Measurements from ENCODE around the gene ADNP2.

The ADNP2 gene, protein sequence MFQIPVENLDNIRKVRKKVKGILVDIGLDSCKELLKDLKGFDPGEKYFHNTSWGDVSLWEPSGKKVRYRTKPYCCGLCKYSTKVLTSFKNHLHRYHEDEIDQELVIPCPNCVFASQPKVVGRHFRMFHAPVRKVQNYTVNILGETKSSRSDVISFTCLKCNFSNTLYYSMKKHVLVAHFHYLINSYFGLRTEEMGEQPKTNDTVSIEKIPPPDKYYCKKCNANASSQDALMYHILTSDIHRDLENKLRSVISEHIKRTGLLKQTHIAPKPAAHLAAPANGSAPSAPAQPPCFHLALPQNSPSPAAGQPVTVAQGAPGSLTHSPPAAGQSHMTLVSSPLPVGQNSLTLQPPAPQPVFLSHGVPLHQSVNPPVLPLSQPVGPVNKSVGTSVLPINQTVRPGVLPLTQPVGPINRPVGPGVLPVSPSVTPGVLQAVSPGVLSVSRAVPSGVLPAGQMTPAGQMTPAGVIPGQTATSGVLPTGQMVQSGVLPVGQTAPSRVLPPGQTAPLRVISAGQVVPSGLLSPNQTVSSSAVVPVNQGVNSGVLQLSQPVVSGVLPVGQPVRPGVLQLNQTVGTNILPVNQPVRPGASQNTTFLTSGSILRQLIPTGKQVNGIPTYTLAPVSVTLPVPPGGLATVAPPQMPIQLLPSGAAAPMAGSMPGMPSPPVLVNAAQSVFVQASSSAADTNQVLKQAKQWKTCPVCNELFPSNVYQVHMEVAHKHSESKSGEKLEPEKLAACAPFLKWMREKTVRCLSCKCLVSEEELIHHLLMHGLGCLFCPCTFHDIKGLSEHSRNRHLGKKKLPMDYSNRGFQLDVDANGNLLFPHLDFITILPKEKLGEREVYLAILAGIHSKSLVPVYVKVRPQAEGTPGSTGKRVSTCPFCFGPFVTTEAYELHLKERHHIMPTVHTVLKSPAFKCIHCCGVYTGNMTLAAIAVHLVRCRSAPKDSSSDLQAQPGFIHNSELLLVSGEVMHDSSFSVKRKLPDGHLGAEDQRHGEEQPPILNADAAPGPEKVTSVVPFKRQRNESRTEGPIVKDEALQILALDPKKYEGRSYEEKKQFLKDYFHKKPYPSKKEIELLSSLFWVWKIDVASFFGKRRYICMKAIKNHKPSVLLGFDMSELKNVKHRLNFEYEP

DNA sequence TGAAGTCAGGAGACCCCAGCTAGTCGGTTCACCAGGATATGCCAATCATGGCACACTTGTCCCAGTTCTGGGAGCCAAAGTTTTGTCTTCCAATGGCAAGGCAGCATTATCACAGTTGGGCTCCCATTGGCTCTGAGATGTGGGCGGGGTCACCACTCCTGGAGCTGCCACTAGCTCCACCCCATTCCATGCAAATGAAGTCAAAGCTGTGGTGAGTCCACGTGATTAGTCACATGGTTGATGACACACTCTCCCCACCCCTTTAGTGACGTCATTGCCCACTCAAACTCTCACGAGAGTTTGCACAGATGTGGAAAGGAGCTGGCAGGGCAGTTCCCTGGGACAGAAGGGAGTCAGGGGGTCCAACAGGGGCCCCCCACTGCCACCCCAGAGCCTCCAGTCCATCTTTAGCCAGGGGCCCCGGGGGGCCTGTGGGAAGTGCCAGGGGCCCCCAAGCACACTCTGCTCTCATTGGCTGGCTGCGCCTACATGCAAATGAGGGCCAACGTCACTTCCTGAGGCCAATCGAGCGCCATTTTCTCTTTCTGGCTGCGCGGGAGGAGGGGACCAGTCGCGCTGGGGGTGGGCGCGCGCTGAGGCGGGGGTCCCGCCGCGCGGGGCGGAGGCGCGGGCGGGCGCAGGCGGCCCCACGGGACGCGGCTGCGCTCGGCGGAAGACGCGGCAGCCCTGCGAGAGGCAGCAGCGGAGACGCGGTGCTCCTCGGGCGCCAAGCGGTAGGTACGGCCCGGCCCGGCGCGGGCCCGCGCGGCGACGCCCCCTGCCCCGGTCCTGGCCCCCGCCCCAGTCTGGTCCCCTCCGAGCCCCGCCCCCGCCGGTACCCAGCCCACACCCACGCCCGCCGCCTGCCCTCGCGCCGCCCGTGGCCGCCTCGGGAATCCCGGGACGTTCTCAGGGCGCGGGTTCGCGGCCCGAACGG is at the start of gene ADNP2:
Gene ADNP2 (plus strand): TSS at position 524 of the 937 bp plus-strand sequence. CDS start 8,281 bp downstream, outside the sequence.
- peak; percentile 91 for DNase-seq (ENCODE audit: low read depth)

DNA sequence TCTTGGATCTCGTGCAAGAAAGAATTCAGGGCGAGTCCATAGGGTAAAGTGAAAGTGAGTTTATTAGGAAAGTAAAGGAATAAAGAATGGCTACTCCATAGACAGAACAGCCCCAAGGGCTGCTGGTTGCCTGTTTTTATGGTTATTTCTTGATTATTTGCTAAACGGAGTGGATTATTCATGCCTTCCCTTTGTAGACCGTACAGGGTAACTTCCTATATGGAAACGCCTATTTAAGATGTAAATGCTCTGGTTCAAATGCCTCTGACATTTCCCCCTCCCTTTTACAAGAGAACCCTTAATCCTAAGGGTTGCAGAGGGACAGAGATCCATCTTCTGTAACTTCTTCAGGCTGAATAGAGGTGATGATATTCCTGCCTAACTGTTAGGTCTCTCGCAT is 49.1 kb upstream of the ADNP2 start:
- no peak for DNase-seq (ENCODE audit: low read depth)

DNA sequence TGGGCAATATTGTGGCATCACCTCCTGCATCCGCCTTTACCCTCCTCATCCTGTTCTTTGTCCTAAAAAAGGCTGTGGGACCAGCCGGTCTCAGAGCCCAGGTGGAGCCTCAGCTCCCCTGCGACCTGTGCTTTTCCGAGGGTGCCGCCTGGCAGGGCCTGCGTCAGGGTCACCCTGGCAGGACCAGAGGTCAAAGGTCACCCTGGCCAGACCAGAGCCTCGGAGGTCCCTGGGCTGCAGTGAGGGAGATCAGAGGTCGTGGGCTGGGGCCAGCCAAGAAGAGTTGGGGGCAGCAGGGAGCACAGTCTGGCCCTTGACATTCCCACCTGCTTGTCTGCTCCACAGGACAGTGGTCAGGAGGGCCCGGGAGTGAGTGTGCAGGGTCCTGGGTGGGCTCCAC is 43.4 kb upstream of the ADNP2 start:
- DNase-seq (ENCODE audit: low read depth), result no peak

DNA sequence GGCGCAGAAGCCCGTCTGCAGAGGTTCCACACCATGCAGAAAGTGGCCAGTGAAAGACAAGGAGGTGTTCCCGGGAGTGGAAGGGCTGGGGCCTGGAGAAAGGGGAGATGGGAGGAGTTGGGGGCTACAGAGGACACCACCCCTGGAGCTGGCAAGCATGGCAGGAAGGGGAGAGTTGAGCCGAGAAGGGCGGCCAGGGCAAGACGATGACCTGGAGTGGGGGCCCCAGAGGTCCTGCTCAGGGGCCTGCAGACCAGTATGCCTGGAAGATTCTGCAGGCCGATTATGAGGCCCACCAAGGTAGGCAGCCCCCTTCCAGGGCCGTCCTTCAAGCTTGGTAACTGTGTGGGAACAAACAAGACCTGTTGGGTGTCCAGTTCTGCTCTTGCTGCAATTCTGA is 41.7 kb upstream of the ADNP2 start:
- no peak for DNase-seq (ENCODE audit: low read depth)

DNA sequence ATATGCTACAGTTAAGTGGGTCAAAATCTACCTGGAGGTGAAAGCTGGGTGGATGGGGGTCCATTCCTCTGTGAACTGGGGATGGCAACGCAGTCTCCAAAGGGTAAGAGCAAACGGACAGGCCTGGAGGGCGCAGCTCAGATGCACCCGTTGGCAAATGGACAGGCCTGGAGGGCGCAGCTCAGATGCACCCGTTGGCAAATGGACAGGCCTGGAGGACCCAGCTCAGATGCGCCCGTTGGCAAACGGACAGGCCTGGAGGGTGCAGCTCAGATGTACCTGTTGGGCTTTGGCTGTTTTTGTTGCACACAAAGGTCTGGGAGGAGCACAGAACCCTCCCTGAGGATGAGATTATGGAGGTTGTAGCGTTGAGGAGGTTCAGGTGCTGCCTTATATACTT is 41.2 kb upstream of the ADNP2 start:
- no peak for DNase-seq (ENCODE audit: low read depth)

DNA sequence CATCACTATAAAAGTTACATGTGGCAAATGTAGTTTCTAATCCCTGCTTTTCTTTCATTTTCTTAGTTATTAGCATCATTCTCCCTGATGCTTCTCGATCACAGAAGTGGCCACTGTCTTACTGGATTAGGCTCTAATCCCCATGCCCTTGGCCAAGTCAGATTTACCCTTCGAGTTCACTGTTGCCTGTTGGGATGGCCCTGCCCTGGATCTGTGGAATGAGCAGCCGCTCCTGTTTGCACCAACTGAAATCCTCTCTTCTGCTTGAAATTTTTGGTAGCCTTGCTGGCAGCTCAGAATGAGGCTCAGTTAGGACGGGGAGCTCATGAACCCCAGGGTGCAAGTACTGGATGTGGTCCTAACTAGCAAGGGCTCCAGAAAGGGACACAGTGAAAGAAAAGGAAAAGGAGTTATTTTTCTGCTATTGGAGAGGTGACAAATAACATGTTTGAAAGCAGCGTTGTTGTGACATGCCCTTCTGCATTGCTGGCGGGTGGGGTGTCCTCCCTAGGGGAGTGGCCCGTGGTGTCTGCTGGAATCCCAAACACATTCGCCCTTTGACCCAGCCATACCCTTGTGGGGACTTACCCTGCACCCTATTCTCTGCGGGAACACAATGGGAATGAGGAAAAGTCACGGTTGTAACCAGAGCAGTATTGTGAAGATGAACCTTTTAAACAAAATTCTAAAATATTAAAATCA is 40.3 kb upstream of the ADNP2 start:
- DNase-seq (ENCODE audit: low read depth), result no peak

DNA sequence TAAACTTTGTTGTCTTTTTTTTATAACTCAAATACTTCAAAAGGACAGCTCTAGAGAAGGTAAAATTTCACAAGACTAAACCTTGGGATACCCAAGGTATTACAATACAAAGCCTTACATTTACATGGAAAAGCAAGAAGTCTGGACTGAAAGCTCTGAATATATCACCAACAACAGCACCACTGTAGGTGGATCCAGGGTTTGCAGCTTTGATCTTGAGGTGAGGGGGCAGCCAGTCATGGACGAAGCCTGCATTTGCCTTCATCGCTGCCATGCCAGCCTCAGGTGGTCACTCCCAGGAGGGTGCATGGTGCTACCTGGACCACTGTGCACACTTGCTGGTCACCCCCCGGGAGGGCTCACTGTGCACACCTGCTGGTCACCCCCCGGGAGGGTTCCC is 38.2 kb upstream of the ADNP2 start:
- no peak for DNase-seq (ENCODE audit: low read depth)

DNA sequence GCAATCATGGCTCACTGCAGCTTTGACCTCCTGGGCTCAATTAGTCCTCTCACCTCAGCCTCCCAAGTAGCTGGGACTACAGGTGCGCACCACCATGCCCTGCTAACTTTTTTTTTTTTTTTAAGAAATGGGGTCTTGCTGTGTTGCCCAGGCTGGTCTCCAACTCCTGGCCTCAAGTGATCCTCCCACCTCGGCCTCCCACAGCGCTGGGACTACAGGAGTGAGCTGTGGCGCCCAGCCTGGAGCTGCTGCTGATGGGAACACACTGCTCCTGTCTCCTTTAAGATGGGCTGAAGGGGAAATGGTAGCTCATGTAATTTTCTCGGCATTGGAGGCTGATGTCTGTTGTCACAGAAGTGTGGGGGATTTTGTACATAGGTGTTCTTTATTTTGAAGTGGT is 34.9 kb upstream of the ADNP2 start:
- DNase-seq (ENCODE audit: low read depth), result no peak

DNA sequence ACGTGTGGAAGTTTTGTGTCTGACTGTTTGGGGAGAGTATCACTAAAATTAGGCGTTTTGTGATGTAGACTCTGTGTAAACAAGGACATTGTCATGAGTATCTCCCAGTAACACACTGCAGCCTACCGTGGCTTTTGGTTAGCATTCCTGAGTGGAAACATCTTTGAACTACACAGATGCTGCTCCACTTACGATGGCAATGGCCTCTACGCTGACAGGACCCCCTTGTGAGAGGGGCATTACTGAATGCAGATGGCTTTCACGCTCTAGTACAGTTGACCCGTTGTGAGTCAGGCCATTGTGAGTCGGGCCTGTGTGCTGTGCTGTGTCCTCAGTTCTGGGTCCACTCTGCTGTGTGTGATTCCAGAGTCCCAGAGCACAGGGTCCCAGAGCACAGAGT is 34.4 kb upstream of the ADNP2 start:
- DNase-seq (ENCODE audit: low read depth), result no peak

DNA sequence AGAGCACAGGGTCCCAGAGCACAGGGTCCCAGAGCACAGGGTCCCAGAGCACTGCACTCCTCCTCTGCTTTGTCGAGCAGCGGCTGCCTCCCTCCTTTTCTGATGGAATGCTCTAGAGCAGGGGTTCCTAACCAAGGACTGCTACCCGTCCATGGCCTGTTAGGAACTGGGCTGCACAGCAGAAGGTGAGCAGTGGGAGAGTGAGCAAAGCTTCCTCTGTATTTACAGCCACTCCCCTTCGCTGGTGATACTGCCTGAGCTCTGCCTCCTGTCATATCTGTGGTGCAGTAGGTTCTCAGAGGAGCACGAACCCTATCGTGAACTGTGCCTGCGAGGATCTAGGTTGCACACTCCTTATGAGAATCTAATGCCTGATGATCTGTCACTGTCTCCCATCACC is 33.1 kb upstream of the ADNP2 start:
- DNase-seq (ENCODE audit: low read depth), result no peak

DNA sequence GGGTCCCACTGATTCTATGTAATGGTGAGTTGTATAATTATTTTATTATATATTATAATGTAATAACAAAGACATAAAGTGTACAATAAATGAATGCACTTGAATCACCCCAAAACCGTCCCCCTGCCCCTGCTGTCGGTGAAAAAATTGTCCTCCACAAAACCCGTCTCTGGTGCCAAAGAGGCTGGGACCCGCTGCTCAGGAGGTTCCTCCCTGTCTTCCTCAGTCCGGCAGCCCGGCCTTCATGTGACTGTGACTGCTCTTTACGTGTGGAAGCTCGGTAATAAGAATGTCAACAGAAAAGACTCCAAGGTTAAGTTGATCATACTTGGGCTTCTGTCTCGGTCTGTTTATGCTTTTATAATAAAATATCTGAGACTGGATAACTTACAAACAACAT is 32.7 kb upstream of the ADNP2 start:
- no peak for DNase-seq (ENCODE audit: low read depth)

DNA sequence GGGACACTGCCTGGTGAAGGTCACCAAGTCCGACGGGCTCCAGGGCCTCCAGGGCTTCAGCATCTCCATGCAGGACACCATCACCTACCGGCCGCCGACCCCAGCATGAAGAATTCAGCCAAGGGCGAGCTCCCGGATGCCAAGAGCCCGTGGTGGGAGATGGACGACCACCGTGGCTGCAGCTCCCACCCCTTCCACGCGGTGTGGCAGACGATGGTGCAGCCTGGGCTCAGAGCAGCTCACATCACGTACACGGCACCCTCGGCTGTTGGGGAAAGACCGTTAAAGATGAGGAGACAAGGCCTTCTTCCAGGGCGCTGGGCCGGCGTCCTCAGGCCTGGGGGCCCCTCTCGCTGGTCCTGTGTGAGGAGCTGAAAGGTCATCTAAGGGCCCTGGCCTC is 31.2 kb upstream of the ADNP2 start:
- DNase-seq (ENCODE audit: low read depth), result no peak

DNA sequence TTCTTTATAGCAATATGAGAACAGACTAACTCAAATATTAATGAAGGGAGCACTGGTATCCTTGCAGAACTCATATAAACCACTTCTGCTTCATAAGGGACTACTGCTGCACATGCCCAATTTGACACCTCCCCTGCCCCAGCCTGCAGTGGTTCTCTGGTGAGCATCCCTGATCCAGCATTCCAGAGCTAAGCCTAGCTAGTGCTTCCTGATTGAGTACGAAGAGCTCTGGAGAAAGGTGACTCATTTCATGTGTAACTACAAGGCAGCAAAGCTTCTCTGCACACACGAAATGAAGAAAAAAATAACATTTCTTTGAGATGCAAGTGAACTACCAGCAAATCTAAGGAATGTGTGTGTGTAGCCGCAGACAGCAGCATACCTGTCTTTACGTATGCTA is 22.8 kb upstream of the ADNP2 start:
- DNase-seq (ENCODE audit: low read depth), result no peak

DNA sequence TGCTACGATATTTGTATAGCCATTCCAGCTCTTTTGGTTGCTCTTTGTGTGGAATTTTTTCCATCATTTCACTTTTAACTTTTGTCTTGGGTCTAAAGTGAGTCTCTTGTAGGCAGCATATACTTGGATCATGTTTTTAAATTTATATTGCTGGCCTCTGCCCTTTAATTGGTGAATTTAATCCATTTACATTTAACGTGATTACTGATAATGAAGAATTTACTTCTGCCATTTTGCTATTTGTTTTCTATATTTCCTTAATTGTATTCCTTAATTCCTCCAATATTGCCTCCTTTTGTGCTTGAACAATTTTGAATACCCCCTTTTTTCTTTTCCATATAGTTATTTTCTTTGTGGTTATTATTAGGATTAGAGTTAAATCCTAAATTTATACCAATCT is 21.0 kb upstream of the ADNP2 start:
- no peak for DNase-seq (ENCODE audit: low read depth)

DNA sequence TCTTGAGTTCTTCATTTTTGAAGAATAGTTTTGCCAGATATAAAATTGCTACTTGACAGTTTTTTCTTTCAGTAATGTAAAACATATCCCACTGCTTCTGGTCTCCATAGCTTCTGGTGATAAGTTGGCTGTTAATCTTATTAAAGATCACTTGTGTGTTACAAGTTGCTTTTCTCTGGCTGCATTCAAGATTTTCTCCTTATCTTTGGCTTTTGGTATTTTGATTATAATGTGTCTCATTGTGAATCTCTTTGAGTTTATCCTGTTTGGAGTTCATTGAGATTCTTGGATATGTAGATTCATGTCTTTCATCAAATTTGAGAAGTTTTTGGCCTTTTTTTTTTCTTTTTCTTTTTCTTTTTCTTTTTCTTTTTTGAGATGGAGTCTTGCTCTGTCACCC is 20.2 kb upstream of the ADNP2 start:
- DNase-seq (ENCODE audit: low read depth), result no peak

DNA sequence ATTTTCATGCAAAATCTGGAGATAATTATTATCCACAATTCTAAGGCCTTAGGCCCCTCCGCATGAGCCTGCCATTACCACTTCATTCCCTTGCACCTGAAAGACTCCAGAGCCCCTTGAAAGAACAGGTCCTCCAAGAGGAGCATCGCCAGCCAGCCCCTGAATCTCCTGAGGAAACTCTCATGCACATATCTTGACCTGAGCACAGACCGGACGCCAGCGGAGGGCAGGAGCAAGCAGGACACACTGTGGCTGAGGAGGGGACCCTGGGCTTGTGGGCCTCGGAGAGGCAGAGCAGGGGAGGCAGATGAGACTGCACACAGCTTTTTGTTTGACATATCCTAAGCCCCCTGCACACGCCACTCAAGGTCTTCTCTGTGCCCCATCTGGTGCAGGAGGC is 13.6 kb upstream of the ADNP2 start:
- DNase-seq (ENCODE audit: low read depth), result no peak

DNA sequence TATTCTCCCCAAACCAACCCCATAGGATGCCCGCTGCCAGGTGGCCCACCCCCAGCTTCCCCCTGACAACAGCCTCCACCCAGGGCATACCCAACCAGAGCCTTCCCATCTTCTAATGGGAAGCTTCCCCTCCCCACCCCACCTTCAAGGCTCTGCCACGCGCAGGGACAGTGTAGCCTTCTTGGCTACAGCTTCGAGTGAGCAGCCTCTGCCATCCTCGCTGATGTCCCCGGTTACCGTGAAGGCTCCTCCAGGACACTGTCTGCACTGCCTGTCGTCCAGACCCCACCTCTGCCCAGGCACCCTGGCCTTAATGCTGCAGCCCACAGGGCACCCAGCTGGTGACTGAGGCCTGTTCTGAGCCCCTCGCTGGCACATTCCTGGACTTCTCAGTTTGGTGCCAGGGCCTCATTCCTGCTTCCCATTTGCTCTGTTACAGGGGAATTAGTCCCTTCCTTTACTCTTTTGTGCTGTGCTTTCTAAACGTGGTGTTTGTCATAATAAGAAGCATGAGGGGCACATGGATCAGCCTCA is 13.0 kb upstream of the ADNP2 start:
- no peak for DNase-seq (ENCODE audit: low read depth)

DNA sequence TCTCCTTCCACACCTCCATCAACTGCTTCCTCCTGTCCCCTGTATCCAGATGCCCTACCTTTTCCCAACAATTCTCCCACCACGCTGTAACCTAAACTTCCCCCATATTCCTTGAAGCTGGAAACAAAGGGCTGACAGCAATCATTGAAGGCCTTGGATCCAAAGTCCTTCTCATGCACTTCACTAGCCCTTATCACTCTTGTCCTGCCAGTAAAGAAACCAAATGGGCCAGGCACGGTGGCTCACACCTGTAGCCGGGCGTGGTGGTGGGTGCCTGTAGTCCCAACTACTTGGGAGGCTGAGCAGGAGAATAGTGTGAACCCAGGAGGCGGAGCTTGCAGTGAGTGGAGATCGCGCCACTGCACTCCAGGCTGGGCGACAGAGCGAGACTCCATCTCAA is 11.9 kb upstream of the ADNP2 start:
- no peak for DNase-seq (ENCODE audit: low read depth)

DNA sequence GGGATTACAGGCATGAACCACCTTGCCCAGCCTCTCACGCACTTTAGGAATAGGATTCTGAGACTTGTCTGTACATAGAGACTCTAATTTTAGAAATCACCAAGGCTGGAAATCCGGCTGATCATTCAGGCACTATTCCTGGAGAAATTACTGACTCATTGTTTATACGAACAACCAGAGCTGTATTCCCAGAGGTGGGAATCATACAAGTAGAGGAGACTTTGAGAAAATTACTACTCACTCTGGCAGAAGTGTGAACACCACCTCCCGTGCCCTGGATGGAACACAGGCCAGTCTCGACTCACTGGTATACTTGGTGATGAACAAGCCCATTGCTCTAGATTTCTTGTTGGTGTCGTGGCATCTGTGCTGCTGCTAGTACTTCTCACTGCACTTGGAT is 5.8 kb upstream of the ADNP2 start:
- DNase-seq (ENCODE audit: low read depth), result no peak

DNA sequence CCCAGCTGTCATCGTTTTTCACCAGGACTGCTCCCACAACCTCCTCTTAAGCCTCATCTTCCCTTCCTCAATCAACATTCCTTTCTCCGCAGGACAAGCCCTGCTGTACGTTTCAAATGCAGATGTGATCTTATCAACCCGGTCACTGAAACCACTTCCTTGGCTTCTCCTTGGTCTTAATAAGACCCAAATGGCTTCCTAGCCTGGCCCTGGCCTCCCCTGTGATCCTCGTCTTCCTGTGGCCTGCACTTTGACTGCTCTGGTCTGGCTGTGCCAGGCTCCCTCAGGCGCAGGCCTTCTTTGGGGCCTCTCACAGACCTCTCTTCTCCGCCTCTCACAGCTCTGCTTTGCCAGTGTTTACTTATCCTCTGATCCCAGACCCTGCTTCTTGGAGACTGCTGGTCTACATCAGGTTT is 4.7 kb upstream of the ADNP2 start:
- DNase-seq (ENCODE audit: low read depth), result no peak
